Suppressor macrophage treated with lipopolysaccharide for 1 hour (primary cell): ENCODE data around the gene PDLIM7.
A peak's percentile ranks its signal among the peaks of the same experiment; 100 is the strongest.

ENCODE experiments used
- DNase-seq, 3 donors: peaks; one replicate each; pipeline ENCODE4 v3.0.0-alpha.2; 2020 to 2022

The PDLIM7 gene

GRCh38 chr5:177524539-177524900 is 27.1 kb upstream of the PDLIM7 start:
- no peak for DNase-seq

DNA sequence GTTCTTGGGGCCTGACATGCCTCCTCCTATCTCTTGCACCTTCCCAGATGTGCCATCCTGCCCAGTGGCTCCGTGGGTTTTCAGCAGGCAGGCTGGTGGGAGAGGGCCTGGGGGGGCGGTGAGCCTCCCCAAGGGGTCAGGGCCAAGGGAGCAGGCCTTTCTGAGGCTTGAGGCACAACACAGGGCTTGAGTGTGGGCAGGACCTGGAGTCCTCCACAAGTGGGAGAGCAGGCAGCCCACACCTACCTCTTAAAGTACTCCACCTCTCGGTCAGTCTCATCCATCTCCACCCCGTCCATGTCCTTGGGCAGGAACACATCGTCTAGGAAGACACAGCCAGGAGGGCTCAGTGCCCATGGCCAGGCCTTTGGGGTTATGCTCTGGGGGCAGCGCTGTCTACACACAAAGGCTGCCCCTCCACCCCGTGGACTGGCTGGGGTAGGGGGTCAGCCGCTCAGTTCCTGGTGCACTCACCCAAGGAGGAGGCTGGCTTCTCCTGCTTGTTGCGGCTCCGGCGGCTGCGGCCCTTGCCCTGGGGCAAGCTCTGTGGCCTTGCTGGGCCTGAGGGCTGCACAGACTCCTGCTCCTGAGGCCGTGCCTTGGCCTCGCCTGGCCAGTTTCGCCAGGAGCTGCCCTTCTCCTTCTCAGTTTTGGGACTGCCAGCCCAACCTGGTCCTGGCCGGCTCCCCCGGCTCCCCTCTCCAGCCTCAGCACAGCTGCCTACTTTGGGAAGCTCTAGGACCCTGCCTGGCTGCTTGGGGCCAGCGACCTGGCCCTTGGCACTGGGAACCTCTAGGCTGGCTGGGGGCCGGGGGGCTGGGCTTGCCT is 26.5 kb upstream of the PDLIM7 start:
- no peak for DNase-seq

DNA sequence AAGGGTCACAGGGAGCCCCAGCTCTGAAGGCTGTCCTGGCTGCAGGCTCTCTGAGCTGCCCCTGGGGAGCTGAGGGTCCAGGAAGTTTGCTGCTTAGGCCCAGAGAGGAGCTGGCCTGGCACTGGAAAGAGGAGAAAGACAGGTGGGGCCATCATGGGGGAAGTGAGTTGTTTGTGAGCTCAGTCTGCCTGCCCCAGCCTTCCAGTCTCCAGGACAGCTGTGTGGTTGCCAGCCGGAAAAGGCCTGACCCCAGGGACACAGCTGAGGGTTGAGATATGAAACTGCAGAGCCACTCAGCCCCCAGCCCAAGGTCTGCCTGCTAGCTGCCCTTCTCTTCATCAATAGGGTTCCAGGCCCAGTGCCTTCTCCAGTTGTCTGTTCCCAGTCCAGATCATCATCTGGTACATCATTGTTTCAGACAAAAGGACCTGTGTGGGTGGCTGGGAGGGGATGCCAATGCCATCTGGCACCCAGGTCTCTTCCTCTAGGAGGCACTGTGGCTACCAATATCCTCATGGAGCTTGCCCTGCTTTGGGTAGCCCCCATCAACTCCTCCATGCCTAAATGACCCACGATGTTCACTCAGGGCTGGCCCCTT is 23.6 kb upstream of the PDLIM7 start:
- DNase-seq = no peak

DNA sequence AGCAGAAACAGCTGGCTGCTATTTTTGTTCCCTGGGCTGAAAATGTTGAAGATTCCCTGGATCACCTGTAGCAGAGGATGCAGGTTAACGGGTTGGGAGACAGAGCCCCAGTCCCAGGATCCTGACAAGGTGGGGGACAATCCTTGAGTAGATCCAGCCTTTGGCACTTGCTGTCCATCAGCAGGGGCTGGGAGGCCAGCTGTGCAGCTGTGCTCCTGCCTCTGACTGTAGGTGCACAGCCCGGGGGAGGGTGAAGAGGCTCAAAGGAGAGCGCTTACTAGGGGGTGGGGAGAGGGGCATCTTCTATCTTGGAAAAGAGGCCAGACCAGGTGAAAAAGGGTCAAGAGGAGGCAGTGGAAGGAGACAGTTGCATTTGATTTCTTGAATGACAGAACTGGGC is 22.9 kb upstream of the PDLIM7 start:
- no peak for DNase-seq

- no peak for DNase-seq
Measured at GRCh38 chr5:177519463-177520235, 22.2 kb upstream of the PDLIM7 start.

- DNase-seq = peak; percentile 97 to 99 (median 98)
Measured at GRCh38 chr5:177516601-177517568, 19.5 kb upstream of the PDLIM7 start, which contains the start of gene DDX41. TSS of gene DDX41 (minus strand) at chr5:177516961. CDS start at chr5:177516945, 16 bp downstream.

DNA sequence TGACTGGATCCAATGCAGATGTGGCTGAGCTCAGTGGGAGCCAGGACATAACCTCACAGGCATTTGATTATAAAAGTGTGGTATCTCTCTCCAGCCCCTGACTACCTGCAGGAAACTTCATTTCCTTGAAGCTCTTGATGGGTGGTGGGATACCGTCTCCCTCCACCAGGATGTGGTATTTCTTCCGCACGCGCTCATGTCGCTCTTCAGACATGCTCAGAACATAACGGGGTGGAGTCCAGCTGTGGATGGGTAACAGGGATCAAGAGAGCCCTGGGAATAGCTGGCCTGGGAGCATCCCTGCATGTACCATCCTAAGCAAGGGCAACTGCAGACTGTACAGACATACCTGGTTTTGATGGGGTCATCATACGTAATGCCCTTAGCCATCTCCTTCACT is 18.2 kb upstream of the PDLIM7 start:
- no peak for DNase-seq

- no peak for DNase-seq
Measured at GRCh38 chr5:177514541-177514940, 17.1 kb upstream of the PDLIM7 start.

DNA sequence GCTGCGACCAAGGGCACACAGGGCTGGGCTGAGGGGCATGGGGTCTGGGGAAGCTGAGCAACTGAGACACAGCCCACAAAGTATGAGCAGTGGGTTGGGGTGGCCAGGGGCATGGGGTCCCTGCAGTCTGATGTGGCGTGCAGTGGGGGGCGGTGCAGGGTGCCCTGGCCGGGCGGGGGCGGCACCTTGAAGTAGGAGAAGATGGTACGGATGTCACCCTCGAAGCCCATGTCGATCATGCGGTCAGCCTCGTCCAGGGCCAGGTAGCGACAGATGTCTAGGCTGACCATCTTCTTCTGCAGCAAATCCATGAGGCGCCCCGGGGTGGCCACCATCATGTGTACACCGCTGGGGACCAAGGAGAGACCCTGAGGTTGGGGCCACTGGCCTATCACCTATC is 16.1 kb upstream of the PDLIM7 start:
- no peak for DNase-seq

DNA sequence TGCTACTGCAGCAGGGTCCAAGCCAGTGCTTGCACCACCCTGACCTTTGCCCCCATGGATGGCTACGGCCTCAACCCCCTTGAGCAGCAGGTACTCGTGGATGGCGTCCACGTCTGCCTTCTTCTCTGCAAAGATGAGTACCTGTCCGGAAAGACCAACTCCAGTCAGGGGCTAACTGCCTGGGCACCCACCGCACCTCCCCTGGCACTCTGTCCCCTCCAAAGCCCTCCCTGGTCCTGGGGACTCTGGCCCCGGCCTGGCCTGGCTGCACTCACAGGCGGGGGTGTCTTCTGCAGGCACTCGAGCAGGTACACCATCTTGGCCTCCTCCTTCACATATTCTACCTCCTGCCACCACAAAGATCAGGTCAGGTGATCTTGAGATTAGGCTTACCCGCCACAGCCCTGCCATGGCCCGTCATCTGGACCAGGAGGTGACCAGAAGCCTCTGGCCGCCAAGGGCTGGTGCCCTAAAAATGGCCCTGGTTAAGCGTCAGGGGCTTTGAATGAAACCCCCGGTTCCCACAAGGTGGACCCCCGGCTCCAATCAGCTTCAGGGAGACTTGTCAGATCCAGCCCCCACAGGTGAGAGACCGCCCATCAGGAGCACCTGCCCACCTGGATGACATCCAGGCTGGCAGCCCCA is 15.5 kb upstream of the PDLIM7 start:
- no peak for DNase-seq

- no peak for DNase-seq
Measured at GRCh38 chr5:177511796-177512675, 14.6 kb upstream of the PDLIM7 start.

DNA sequence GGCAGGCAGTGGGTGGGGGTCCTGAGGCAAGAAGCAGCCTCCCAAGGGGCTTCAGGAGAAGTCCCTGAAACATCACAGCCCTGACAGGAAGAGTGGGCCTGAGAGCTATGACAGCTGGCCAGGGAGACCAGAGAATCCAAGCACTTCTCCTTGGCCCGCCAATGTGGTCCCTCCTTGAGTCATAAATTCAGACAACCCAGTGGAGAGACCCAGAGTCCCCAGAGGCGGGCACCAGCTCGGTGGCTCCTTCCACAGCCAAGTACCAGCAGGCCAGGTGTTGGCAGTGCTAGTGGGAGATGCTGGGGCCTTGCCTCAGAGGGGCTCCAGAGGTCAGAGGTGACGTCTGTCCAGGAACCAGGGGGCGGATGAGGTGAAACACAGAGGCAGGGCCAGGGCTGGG is 13.8 kb upstream of the PDLIM7 start:
- peak in 2 of 3 donors; percentile 40 to 41 for DNase-seq

DNA sequence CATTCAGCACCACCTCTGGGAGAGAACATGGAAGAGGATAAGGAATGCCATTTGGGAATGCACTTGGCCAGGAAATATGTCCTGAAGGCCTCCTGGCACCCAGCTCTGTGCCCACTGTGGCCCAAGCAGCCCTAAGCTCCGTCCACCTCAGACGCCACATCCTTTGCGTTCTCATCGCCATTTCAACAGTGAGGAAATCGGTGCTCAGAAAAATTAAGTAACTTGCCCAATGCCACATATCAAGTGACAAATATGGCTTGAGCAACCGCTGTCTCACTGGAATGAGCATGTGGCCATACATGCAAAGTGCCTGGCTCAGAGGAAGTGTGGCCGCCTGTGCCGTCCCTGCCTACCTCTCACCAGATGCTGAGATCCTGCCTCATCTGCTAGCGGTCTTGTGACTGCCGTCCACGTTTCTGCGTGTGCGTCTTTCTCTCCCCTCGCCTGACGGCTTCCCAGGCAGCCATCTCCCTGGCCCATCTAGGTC is 13.2 kb upstream of the PDLIM7 start:
- peak; percentile 89 to 96 (median 95) for DNase-seq

DNA sequence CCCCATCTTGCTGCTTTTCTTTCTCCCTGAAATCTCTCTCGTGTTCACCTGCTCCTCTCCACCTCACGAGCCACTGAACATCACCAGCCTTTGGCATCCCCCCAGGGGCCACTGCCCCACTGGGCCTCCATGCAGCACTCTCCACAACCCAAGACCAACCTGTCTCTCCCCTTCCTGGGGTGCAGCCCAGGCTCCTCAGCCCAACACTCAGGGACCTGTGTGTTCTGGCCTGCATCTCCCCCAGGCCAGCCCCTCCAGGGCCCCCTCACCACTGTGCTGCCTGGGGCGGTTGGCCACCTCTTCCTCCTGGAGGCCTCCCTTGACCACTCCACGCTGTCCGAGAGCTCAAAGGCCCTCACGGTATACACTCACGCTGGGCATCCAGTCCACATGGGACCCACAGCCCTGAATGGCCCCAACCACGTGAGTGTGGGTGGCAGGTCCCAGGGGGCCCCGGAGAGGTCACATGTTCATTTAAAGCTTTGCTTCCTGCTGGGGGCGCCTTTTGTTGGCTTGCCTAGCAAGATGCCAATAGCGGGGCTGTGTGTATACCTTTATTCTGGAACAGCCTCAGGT is 12.7 kb upstream of the PDLIM7 start:
- DNase-seq = peak in 2 of 3 donors; percentile 24 to 32

- peak; percentile 76 to 84 (median 76) for DNase-seq
Measured at GRCh38 chr5:177509381-177509951, 12.1 kb upstream of the PDLIM7 start, which contains the start of gene DOK3. TSS of gene DOK3 (minus strand) at chr5:177509826. CDS start at chr5:177509540, 286 bp downstream.

GRCh38 chr5:177508837-177509236 is 11.4 kb upstream of the PDLIM7 start:
- peak; percentile 46 to 62 (median 51) for DNase-seq

GRCh38 chr5:177508221-177508611 is 10.8 kb upstream of the PDLIM7 start:
- DNase-seq = peak in 1 of 3 donors; percentile 23

GRCh38 chr5:177507596-177508220 is 10.3 kb upstream of the PDLIM7 start:
- DNase-seq = peak; percentile 65 to 75 (median 66)

DNA sequence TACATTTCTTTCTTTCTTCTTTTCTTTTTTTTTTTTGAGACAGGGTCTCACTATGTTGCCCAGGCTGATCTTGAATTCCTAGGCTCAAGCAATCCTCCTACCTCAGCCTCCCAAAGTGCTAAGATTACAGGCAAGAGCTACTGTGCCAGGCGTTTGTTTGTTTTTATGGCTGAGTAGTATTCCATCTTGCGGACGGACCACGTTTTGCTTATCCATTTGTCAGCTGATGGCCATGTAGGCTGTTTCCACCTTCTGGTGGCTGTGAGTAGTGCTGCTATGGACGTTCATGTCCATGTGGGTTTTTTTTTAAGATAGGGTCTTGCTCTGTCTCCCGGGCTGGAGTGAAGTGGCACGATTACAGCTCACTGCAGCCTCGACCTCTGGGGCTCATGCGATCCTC is 9.8 kb upstream of the PDLIM7 start:
- peak; percentile 40 to 53 (median 45) for DNase-seq
